BJ (cell line): Measurements from ENCODE around the gene NOVA2. TPM values are rescaled to one million over a fixed set of nuclear protein-coding genes. Genes with fewer than 3 reads are reported as not detected.

Experiments
- CTCF ChIA-PET: fragments of 350-600 bp; formaldehyde crosslinking; extraction: SDS; loops from one replicate; lab custom pipeline; 2021; ENCODE audit warnings: antibody characterized with exemption, inconsistent platforms; lab: Yijun Ruan, JAX
- POLR2A ChIA-PET: fragments of 300-600 bp; sonication (Branson Sonifier 250); formaldehyde crosslinking; extraction: SDS; loops from one replicate; lab custom pipeline; 2021; ENCODE audit warnings: antibody characterized with exemption; lab: Charles Lee
- DNase-seq: peaks from one replicate; pipeline ENCODE4 v3.0.0-alpha.2; 2011; ENCODE audit warnings: low read depth
- H3K27me3 ChIP-seq: 2 replicates; pipeline ENCODE4 v1.6.0; 2011; ENCODE audit warnings: low read length; ENCODE audit not compliant: control insufficient read depth, insufficient read depth
- H3K36me3 ChIP-seq: 2 replicates; pipeline ENCODE4 v1.5.1; 2011; ENCODE audit warnings: low read length; ENCODE audit not compliant: control insufficient read depth, insufficient read depth
- H3K4me3 ChIP-seq: 2 replicates; pipeline ENCODE4 v1.5.1; 2011; ENCODE audit warnings: low read depth, mild to moderate bottlenecking, control low read depth, low read length
- polyA plus RNA-seq: library from polyadenylated mRNA; depleted of rRNA; stranded (reverse); fragments of >200 nt; gene quantifications from 2 replicates; pipeline ENCODE4 v1.2.3, GENCODE V29; 2011
- TF ChIP-seq, protein P1 (sequence below): IDR thresholded peaks from 2 replicates; pipeline ENCODE4 v1.5.1; 2011; ENCODE audit warnings: low read depth, mild to moderate bottlenecking, control low read depth, inconsistent platforms, low read length, moderate library complexity; ENCODE audit not compliant: insufficient read depth

The NOVA2 gene
- polyA plus RNA-seq, 1 experiment = 0.01 TPM

DNA sequence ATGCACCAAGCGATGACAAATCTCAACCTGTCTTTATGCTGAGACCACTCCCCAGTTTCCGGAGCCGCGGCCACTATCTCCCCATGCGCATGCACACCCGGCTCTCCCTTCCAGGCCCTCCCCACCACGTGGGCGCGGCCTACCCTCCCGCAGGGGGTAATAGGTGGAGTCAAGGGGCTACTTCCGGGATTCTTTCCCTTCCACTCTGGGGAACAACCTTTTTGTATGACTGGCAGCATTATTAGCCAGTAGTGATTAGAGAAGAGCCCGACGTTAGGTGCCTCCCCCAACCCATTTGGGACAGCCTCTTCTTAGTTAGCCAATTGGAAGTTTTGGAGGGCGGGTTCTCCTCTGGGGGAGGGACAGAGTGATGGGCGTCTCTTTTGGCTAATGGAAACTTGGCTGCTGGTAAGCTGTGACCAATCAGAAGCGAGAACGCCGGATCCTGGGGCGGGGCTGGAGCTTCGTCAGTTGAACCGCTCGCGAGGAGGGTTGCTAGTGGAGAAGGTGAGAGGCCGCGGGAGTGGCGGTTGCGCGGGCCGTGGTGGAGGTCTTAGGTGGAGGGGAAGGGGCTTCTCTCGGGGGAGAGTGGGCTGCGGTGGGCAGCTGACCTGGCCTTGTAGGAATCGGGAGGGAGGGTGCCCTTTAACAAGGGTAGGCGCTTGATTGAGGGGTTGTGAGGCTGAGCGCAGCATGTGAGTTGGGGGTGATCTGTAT, 21.5 kb upstream of the NOVA2 start, which contains the start of gene CCDC61:
Gene CCDC61, plus strand, starts transcription at position 470 of the 717 bp plus-strand sequence. CDS start 7,552 bp downstream, outside the sequence.
- peak; percentile 98 for DNase-seq
- TF ChIP-seq, protein P1, sequence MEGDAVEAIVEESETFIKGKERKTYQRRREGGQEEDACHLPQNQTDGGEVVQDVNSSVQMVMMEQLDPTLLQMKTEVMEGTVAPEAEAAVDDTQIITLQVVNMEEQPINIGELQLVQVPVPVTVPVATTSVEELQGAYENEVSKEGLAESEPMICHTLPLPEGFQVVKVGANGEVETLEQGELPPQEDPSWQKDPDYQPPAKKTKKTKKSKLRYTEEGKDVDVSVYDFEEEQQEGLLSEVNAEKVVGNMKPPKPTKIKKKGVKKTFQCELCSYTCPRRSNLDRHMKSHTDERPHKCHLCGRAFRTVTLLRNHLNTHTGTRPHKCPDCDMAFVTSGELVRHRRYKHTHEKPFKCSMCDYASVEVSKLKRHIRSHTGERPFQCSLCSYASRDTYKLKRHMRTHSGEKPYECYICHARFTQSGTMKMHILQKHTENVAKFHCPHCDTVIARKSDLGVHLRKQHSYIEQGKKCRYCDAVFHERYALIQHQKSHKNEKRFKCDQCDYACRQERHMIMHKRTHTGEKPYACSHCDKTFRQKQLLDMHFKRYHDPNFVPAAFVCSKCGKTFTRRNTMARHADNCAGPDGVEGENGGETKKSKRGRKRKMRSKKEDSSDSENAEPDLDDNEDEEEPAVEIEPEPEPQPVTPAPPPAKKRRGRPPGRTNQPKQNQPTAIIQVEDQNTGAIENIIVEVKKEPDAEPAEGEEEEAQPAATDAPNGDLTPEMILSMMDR = no peak
- no peaks in the 10 kb centered on the region for H3K36me3 ChIP-seq
- no peaks in the 10 kb centered on the region for H3K27me3 ChIP-seq
- H3K4me3 ChIP-seq = peak within 1 kb of the TSS; percentile 73
- POLR2A ChIA-PET = interaction anchor here (0.6 kb wide), 1 partner anchor 616 kb away, joined by 3 read pairs; no protein-coding TSS in a partner anchor
- CTCF ChIA-PET = interaction anchor here (0.8 to 3.0 kb wide), 4 partner anchors 14 to 83 kb away, joined by 3 to 21 read pairs (median 3); no protein-coding TSS in a partner anchor

DNA sequence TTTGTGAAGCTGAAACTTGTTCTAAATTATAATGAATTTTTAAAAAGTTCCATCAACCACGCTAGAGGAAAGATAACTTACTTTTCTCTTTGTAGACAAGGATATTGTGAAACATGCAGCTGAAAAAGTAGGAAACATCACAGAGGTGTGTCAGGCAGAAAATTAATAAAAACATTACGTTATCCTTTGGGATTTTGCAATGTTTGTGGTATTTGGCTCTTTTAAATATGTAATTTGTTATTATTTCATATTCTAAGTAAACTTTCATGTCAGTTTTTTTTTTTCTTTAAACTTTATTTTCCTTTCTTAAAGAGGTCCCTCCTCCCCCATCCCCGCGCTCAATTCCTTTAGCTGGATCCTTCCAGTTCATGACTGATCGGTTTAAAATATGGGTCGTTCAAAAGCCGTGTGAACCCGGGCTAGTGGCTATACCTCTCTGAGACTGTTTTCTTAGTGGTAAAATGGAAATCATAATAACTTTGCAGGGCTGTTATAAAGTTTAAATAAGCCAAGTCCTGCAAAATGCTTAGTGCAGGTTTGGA, 20.9 kb upstream of the NOVA2 start:
- TF ChIP-seq, protein P1 = no peak
- no peak for DNase-seq
- Histone ChIP-seq H3K4me3 (peak overlapping the region; percentile 46), H3K27me3 (no peaks in the 10 kb centered on the region), H3K36me3 (no peaks in the 10 kb centered on the region)
- POLR2A ChIA-PET = interaction anchor here (0.6 kb wide), 1 partner anchor 617 kb away, joined by 3 read pairs; no protein-coding TSS in a partner anchor
- CTCF ChIA-PET = interaction anchor here (0.6 to 3.0 kb wide), 5 partner anchors 14 to 84 kb away, joined by 3 to 21 read pairs (median 3); no protein-coding TSS in a partner anchor

DNA sequence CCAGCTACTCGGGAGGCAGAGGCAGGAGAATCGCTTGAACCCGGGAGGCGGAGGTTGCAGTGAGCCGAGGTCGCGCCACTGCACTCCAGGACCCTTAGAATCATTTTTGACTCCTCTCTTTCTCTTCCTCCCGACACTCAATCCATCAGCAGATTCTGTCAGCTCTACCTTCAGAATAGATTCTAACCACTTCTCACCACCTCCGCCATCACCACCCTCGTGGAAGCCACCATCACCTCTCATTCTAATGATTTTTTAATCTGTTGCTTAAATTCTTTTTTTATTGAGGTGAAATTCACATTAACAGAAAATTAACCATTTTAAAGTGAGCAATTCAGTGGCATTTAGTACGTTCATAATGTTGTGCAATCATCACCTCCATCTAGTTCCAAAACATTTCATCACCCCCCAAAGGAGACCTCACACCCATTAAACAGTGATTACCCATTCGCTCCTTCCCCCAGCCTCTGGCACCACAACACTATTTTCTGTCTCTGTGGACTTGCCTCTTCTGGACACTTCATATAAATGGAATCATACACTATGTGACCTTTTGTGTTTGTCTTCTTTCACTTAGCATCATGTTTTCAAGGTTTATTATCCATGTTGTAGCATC, 16.6 kb upstream of the NOVA2 start:
- POLR2A ChIA-PET = no interaction called here
- Histone ChIP-seq H3K27me3 (no peaks in the 10 kb centered on the region; the same call in none of the 2 replicates), H3K36me3 (no peaks in the 10 kb centered on the region), H3K4me3 (no peak overlapping the region)
- DNase-seq = no peak
- CTCF ChIA-PET = no interaction called here
- TF ChIP-seq, protein P1 = no peak

DNA sequence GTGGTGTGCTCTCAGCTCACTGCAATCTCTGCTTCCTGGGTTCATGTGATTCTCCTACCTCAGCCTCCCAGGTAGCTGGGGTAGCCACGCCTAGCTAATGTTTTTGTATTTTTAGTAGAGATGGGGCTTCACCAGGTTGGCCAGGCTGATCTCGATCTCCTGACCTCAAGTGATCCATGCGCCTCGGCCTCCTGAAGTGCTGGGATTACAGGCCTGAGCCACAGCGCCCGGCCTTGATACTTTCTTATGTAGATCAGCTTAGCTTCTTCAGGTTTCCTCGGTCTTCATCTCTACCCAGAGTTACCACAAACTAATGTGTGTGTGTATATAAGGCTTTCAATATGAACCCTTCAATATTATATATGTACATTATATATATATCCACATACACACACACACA, 11.7 kb upstream of the NOVA2 start:
- DNase-seq = no peak
- H3K36me3 ChIP-seq = no peaks in the 10 kb centered on the region
- H3K27me3 ChIP-seq = no peaks in the 10 kb centered on the region; the same call in none of the 2 replicates
- TF ChIP-seq, protein P1 = no peak
- POLR2A ChIA-PET = no interaction called here
- CTCF ChIA-PET = interaction anchor here (1.3 kb wide), 1 partner anchor 101 kb away, joined by 3 read pairs; no protein-coding TSS in a partner anchor
- no peak overlapping the region for H3K4me3 ChIP-seq

DNA sequence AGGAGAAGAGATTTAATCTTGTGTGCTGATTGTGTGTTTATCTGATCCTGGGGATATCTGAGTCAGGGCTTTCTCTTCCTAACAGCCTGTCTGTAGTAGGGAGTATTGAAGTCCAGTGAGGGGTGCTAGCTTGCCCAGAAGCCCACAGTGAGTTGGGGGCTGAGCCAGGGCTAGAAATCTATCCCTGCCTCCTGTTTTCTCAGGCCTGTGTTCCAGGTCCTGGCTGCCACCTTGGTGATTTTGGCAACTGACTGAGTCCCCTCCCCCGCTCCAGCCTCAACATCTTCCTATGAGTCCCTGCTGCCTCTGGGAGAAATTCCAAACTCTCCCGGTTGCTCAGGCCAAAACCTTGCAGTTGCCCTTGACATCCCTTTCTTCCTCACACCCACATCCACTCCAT, 7.7 kb upstream of the NOVA2 start:
- POLR2A ChIA-PET = no interaction called here
- CTCF ChIA-PET = interaction anchor here (0.9 kb wide), 1 partner anchor 13 kb away, joined by 3 read pairs; no protein-coding TSS in a partner anchor
- DNase-seq = no peak
- Histone ChIP-seq H3K27me3 (no peaks in the 10 kb centered on the region; the same call in 1 of the 2 replicates), H3K36me3 (no peaks in the 10 kb centered on the region), H3K4me3 (no peak overlapping the region)
- TF ChIP-seq, protein P1 = no peak
